Body of pancreas (tissue), 4 donors: ENCODE measurements around the gene WDR46. TPM values are rescaled to one million over a fixed set of nuclear protein-coding genes. Genes with fewer than 3 reads are reported as not detected.
A peak's percentile ranks its signal among the peaks of the same experiment; 100 is the strongest.

Experiments
- ATAC-seq: fragments of 150-250 bp; one replicate; pipeline ENCODE4 v1.9.1; 2016
- DNase-seq, 4 donors: peaks; one replicate each; pipeline ENCODE4 v3.0.0-alpha.2; 2019
- H3K27ac ChIP-seq, 4 donors: fragments of 200-600 bp; sonication (generic); 1 replicate in 3 of 4; 2 replicates in 1 of 4; pipeline versions ENCODE4 v1.5.1 to v1.6.1; 2016 to 2019; ENCODE audit warnings: mild to moderate bottlenecking in 1 of 4, mixed read lengths in 1 of 4, moderate library complexity in 1 of 4
- H3K27me3 ChIP-seq, 2 donors: fragments of 200-600 bp; sonication (generic); one replicate each; pipeline ENCODE4 v1.6.0; 2016; ENCODE audit warnings: mild to moderate bottlenecking in 1 of 2
- H3K36me3 ChIP-seq, 2 donors: fragments of 200-600 bp; sonication (generic); replicated peaks in 1 of 2; 2 replicates each; pipeline ENCODE4 v1.5.1; 2016; ENCODE audit warnings: low read depth in 2 of 2; ENCODE audit not compliant: insufficient read depth in 1 of 2
- H3K4me1 ChIP-seq: fragments of 200-600 bp; sonication (generic); one replicate; pipeline ENCODE4 v1.6.0; 2016
- H3K4me3 ChIP-seq, 2 donors: fragments of 200-600 bp; sonication (generic); 1 replicate in 1 of 2; 2 replicates in 1 of 2; pipeline ENCODE4 v1.5.1; 2016 to 2019
- H3K9me3 ChIP-seq, 3 donors: fragments of 200-600 bp; sonication (generic); 1 replicate in 2 of 3; 2 replicates in 1 of 3; pipeline ENCODE4 v1.5.1; 2016
- CTCF ChIP-seq, 7 experiments: fragments of 450-650 bp in 4 of 7; fragments of 200-600 bp in 3 of 7; sonication (generic) in 3 of 7; IDR thresholded peaks; one replicate each; pipeline ENCODE4 v1.5.1; 2016 to 2019; ENCODE audit warnings: antibody characterized with exemption in 7 of 7
- POLR2A ChIP-seq, 3 donors: fragments of 450-650 bp; IDR thresholded peaks; one replicate each; pipeline ENCODE4 v1.6.1; 2016; ENCODE audit warnings: antibody characterized with exemption in 3 of 3, mild to moderate bottlenecking in 2 of 3
- WGBS, 2 donors: methylation state at CpG; one replicate each; pipeline ENCODE4 v1.1.5; 2017; 5-methylcytosine and 5-hydroxymethylcytosine counted together
- intact Hi-C: fragments of 100-400 bp; cut with DNase I; formaldehyde crosslinking; loops from one replicate; pipeline ENCODE4 v1.15.1; 2023
- total RNA-seq, 2 donors: library from RNA; depleted of rRNA; stranded (reverse); fragments of >200 nt; gene quantifications; one replicate each; pipeline ENCODE4 v1.1.0, GENCODE V29; 2016

The WDR46 gene
- total RNA-seq, 2 donors from 2014 or later = 27.8 to 43.2 TPM

- no peaks in the 10 kb centered on the region for H3K36me3 ChIP-seq
- H3K27ac ChIP-seq = no peak overlapping the region
- H3K9me3 ChIP-seq = no peaks in the 10 kb centered on the region
- ATAC-seq (no peak), DNase-seq (no peak)
- H3K4me3 ChIP-seq = no peak overlapping the region
- no peaks in the 10 kb centered on the region for H3K27me3 ChIP-seq
- H3K4me1 ChIP-seq = no peaks in the 10 kb centered on the region
- no peak for TF ChIP-seq POLR2A (IDR thresholded peaks at IDR 0.05)
- TF ChIP-seq CTCF (IDR thresholded peaks at IDR 0.05) = no peak
- WGBS, 2 donors = 82 to 83% methylated on average over 10 of the region's 10 CpGs
- intact Hi-C loops = no loop called here
These were observed 41.7 kb upstream of the WDR46 start for GRCh38 chr6:33330736-33331135.

GRCh38 chr6:33329058-33329457 lies 40.0 kb upstream of the WDR46 start:
- Histone ChIP-seq H3K9me3 (no peaks in the 10 kb centered on the region), H3K27ac (no peak overlapping the region), H3K4me1 (peaks cover 1% of the 10 kb centered on the region), H3K36me3 (no peaks in the 10 kb centered on the region), H3K4me3 (no peak overlapping the region), H3K27me3 (no peaks in the 10 kb centered on the region)
- no peak for TF ChIP-seq POLR2A (IDR thresholded peaks at IDR 0.05)
- no peak for TF ChIP-seq CTCF (IDR thresholded peaks at IDR 0.05)
- intact Hi-C loops = no loop called here
- DNase-seq = no peak
- 33 to 39% methylated on average over 5 of the region's 5 CpGs for WGBS, 2 donors
- ATAC-seq = no peak

- ATAC-seq (no peak), DNase-seq (no peak)
- no peak overlapping the region for H3K4me3 ChIP-seq
- peak overlapping the region in 3 of 4 donors; percentile 73 to 88 (median 87) for H3K27ac ChIP-seq
- 6 to 24% methylated on average over 7 of the region's 7 CpGs for WGBS, 2 donors
- H3K9me3 ChIP-seq = no peaks in the 10 kb centered on the region
- TF ChIP-seq POLR2A (IDR thresholded peaks at IDR 0.05) (no peak), CTCF (IDR thresholded peaks at IDR 0.05) (no peak)
- H3K27me3 ChIP-seq = no peaks in the 10 kb centered on the region
- intact Hi-C loops = no loop called here
- H3K4me1 ChIP-seq = peaks cover 38% of the 10 kb centered on the region
- H3K36me3 ChIP-seq = peaks cover 0 to 3% of the 10 kb centered on the region in 2 donors
These were observed 35.1 kb upstream of the WDR46 start for GRCh38 chr6:33324125-33324524.

GRCh38 chr6:33323623-33323948 lies 34.5 kb upstream of the WDR46 start:
- peak overlapping the region; percentile 14 to 30 for H3K4me3 ChIP-seq
- DNase-seq = no peak
- H3K4me1 ChIP-seq = peaks cover 43% of the 10 kb centered on the region
- no peak for ATAC-seq
- H3K27ac ChIP-seq = peak overlapping the region; percentile 73 to 88 (median 86)
- H3K9me3 ChIP-seq = no peaks in the 10 kb centered on the region
- peaks cover 3 to 4% of the 10 kb centered on the region in 2 donors for H3K36me3 ChIP-seq
- intact Hi-C loops = no loop called here
- TF ChIP-seq CTCF (IDR thresholded peaks at IDR 0.05) (no peak), POLR2A (IDR thresholded peaks at IDR 0.05) (no peak)
- no peaks in the 10 kb centered on the region for H3K27me3 ChIP-seq
- 0 to 2% methylated on average over 10 to 12 of the region's 12 CpGs for WGBS, 2 donors

DNA sequence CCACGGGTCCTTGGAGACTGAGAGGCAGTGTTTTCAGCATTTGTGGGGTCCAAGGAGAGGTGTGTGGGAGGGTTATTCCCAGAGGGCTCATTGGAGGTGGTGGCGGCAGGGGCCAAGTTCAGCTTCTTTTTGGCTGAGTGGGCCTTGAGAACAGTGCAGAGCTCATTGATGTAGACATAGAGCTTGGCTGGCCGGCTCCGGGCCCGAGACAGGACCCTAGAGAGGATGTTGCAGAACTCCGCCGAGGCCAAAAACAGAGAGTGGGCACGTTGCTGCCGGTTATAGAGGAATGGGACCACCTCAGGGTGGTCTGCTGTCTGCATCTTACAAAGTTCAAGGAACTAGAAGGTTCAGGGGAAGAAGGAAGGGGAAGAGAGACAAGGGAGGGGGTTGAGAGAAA lies 32.2 kb upstream of the WDR46 start:
- no peak for TF ChIP-seq POLR2A (IDR thresholded peaks at IDR 0.05)
- no peak for TF ChIP-seq CTCF (IDR thresholded peaks at IDR 0.05)
- H3K9me3 ChIP-seq = no peaks in the 10 kb centered on the region
- peak overlapping the region in 1 of 4 donors; percentile 71 for H3K27ac ChIP-seq
- peaks cover 3 to 4% of the 10 kb centered on the region in 2 donors for H3K36me3 ChIP-seq
- H3K4me1 ChIP-seq = peaks cover 57% of the 10 kb centered on the region
- ATAC-seq (no peak), DNase-seq (no peak)
- 69 to 78% methylated on average over 7 to 9 of the region's 9 CpGs for WGBS, 2 donors
- intact Hi-C loops = no loop called here
- H3K4me3 ChIP-seq = no peak overlapping the region
- no peaks in the 10 kb centered on the region for H3K27me3 ChIP-seq
